Loucy (cell line): Measurements from ENCODE around the gene CASP8.

Source experiments
- CTCF ChIP-seq: fragments of 200-600 bp; sonication (generic); conservative IDR thresholded peaks from 2 replicates; pipeline ENCODE4 v1.5.1; 2014; ENCODE audit warnings: mild to moderate bottlenecking, antibody characterized with exemption, low read length
- EZH2phosphoT487 ChIP-seq: fragments of 200-600 bp; IDR thresholded peaks from 2 replicates; pipeline ENCODE4 v1.6.1; 2018; ENCODE audit warnings: antibody characterized with exemption, mild to moderate bottlenecking, moderate library complexity, borderline replicate concordance

- TF ChIP-seq CTCF: no peak
- no peak for TF ChIP-seq EZH2phosphoT487
These were observed 37.0 kb upstream of the CASP8 start for GRCh38 chr2:201223089-201224073.
